ENCODE data around the gene PARP6. TPM values are rescaled to one million over a fixed set of nuclear protein-coding genes. Genes with fewer than 3 reads are reported as not detected.

The PARP6 gene
- polyA plus RNA-seq, 1 of the 3 experiments (the other 2 are of a cell fraction) = 57.7 TPM

- CTCF ChIA-PET = interaction anchor here (1.5 to 3.2 kb wide), 2 partner anchors 11 to 16 kb away, joined by 6 to 23 read pairs; no protein-coding TSS in a partner anchor
- peaks cover 71% of the 10 kb centered on the region for H3F3A ChIP-seq (replicated peaks; ENCODE audit: insufficient read depth)
- no peak overlapping the region for H3K9ac ChIP-seq
- no peak overlapping the region for H3K4me3 ChIP-seq (ENCODE audit: low read depth in 2 of 2, low read length in 1 of 2)
- no peak overlapping the region for H3K4me2 ChIP-seq
- H3K27ac ChIP-seq (ENCODE audit: low read depth in 2 of 2, low read length in 1 of 2) = peak overlapping the region in 1 of 2 experiments; percentile 44; a peak in 1 of 4 replicates
- peaks cover 83 to 95% of the 10 kb centered on the region in 2 experiments for H3K36me3 ChIP-seq (replicated peaks in 1 of 2; ENCODE audit: control insufficient read depth in 1 of 2, insufficient read depth in 2 of 2, low read length in 1 of 2)
- TF ChIP-seq YY1 (IDR thresholded peaks at IDR 0.05; ENCODE audit: low read depth) = no peak
- TF ChIP-seq MAX (IDR thresholded peaks at IDR 0.05; ENCODE audit: low read depth) = no peak
- TF ChIP-seq TAF1 (IDR thresholded peaks at IDR 0.05; ENCODE audit: borderline replicate concordance, low read depth, low read length) = no peak
- no peak for TF ChIP-seq MEF2A (IDR thresholded peaks at IDR 0.05; ENCODE audit: borderline replicate concordance, low read depth)
- no peak for TF ChIP-seq RAD21 (IDR thresholded peaks at IDR 0.05; ENCODE audit: low read length)
- TF ChIP-seq IRF3 (IDR thresholded peaks at IDR 0.05; ENCODE audit: low read depth, low read length) = no peak
- no peak for TF ChIP-seq FOSL2 (IDR thresholded peaks at IDR 0.05; ENCODE audit: borderline replicate concordance, low read depth)
- no peak for TF ChIP-seq MXI1 (IDR thresholded peaks at IDR 0.05; ENCODE audit: low read depth, low read length)
- TF ChIP-seq REST (IDR thresholded peaks at IDR 0.05; ENCODE audit: low read depth, low read length) = no peak
- TF ChIP-seq GATA2 (CRISPR knock-in tag; IDR thresholded peaks at IDR 0.05) = no peak
- TF ChIP-seq CTCF (IDR thresholded peaks at IDR 0.05) = no peak
- TF ChIP-seq GABPA (IDR thresholded peaks at IDR 0.05; ENCODE audit: low read depth) = no peak
- no peak for TF ChIP-seq ZBTB33 (IDR thresholded peaks at IDR 0.05; ENCODE audit: borderline replicate concordance, low read depth)
- TF ChIP-seq USF2 (IDR thresholded peaks at IDR 0.05; ENCODE audit: borderline replicate concordance, low read depth, low read length) = no peak
- TF ChIP-seq SIN3A (IDR thresholded peaks at IDR 0.05; ENCODE audit: borderline replicate concordance, low read depth, low read length) = no peak
- TF ChIP-seq RFX5 (IDR thresholded peaks at IDR 0.05; ENCODE audit: low read length) = no peak
- TF ChIP-seq SMC3 (IDR thresholded peaks at IDR 0.05; ENCODE audit: low read depth, low read length) = no peak
- no peak for TF ChIP-seq PBX3 (IDR thresholded peaks at IDR 0.05)
- no peak for TF ChIP-seq RCOR1 (IDR thresholded peaks at IDR 0.05; ENCODE audit: low read length)
- no peaks in the 10 kb centered on the region for H3K9me3 ChIP-seq
- H3K79me2 ChIP-seq (ENCODE audit: insufficient read depth) = peaks cover 100% of the 10 kb centered on the region
- no peaks in the 10 kb centered on the region for H3K27me3 ChIP-seq (ENCODE audit: insufficient read depth)
- H2AFZ ChIP-seq (ENCODE audit: low read depth) = no peak overlapping the region
- peaks cover 2 to 24% of the 10 kb centered on the region in 2 experiments; a peak in 3 of 4 replicates for H3K4me1 ChIP-seq (ENCODE audit: control insufficient read depth in 1 of 2, insufficient read depth in 2 of 2, low read depth in 1 of 2, low read length in 1 of 2)
- POLR2A ChIA-PET = interaction anchor here (0.8 to 2.3 kb wide), 2 partner anchors 11 to 13 kb away, joined by 3 to 8 read pairs; no protein-coding TSS in a partner anchor
- no peak for DNase-seq
- WGBS (ENCODE audit: low lambda C conversion rate) = 100% methylated on average over 1 of the region's 1 CpG
- no peaks in the 10 kb centered on the region for H3K9me2 ChIP-seq
- peaks cover 98% of the 10 kb centered on the region for H4K20me1 ChIP-seq (ENCODE audit: insufficient read depth)
These were observed 56.3 kb downstream of the PARP6 start for GRCh38 chr15:72216079-72216478.

All from SK-N-SH (cell line).